T-helper 22 cell (primary cell): ENCODE results near the gene PRELID1.
"Not testable (repeated sequence)": the region's sequence is repeated elsewhere in the genome, so short reads cannot be mapped to it uniquely, and the experiment has no call there.

ENCODE experiments used
- DNase-seq: peaks from one replicate; pipeline ENCODE4 v3.0.0-alpha.2; 2020; ENCODE audit warnings: low read depth

PRELID1 gene

DNA sequence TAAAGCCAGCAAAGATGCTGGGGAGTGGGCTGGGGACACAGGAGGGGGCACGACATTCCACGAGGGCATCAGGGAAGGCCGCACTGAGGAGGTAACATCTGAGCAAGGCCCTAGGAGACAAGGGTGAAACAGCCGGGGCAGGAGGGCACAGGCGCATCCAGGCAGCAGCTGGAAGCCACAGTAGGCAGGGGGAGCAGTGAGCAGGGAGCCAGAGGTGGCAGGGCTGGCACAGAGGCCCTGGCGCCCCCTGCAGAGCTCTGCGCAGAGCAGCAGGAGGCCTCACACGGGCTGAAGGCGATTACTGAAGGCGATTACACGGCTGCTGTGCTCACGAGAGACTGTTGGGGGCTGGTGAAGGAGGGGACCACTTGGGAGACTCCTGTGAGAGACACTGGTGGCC is 32.5 kb downstream of the PRELID1 start:
- no peak for DNase-seq

DNA sequence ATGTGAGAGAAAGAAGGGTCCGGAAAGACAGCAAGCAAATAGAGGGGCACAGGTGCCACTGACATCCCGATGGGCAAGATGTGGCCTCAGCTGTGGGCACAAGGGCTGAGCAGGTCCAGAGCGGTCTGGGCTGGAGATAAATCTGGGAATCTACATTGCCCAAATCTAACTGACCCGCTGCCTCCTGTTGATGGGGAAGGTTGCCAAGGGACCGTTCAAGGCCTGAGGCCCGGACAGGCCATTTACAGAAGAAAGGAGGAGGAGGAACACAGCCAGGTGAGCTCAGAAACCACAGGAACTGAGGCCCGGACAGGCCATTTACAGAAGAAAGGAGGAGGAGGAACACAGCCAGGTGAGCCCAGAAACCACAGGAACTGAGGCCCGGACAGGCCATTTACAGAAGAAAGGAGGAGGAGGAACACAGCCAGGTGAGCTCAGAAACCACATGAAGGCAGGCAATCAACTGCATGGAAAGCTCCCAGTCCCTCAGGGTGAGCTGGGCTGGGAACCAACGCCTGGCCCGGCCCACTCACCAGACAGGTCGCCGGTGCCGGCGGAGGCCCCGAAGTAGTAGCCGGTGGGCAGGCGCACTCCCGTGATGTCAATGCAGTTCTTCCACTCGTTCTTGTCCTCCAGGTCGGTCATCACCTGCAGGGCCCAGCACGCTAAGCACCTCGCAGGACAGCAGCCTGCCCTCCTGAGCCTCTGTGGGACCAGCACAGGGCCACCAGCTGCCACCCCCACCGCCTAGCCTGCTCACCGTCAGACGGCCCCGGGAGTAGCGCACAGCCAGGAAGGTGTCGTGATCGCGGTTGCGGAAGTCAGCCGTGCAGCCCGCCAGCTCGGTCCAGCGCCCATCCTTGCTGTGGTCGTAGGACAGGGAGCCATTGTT is 33.2 kb downstream of the PRELID1 start:
- DNase-seq = no peak

DNA sequence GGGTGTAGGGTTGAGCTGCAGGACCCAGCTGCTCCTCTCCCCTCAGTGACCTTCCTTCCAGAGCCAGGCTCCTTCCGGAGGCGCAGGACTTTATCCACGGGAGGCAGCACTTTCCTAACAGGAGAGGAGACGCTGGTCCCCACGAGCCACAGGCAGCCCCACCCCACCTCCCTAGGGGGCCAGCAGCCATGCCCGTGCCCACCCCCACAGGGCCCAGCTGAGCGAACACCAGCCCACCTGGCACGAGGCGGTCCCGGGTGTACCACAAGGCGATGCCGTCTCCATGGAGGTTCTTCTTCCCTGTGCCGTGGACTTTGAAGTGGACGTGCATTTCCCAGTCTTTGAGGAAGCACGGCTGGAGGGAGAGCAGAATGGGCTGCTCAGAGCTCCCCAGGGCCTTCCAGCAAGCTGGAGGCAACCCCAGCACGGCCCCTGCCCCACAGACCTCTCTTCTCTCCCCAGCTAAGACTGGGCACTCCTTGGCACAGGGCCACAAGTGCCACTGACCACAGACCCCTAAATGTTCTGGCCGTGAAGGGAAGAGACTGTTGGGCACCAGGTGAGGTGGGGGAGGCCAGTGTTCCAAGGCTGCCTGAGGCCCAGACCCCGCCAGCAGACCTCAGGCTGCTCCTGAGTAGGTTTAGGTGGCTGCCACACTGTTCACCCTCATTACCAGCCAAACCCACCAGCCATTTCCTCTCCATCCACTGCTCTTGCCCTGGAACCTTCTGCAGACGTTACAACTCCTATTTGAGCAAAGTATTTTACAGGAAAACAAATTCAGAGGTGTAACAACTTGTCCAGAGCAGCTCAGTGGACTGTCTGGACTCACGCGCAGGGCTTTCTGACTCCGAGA is 34.9 kb downstream of the PRELID1 start:
- DNase-seq = no peak

DNA sequence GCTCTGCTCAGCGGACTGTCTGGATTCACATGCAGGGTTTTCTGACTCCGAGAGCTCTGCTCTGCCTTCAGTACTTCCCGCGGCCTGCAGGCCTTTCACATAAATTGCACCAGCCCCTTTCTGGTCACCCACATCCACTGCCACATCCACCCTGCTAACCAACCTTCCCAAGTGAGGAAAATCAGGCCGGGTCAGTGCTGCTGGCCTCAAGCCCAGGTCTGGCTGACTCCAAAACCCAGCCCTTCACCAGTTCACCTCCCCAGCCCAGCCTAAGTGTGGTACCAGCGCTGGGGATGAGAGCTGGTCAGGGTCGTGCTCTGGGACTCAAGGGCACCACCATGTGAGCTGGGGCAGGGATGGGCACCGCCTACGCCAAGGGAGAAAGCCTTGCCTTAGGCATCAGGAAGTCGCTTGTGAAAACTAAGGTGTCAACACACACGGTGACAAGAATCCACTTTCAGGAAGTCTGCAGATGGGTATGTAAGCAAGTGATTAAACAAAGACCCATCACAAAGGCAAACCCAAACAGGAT is 35.6 kb downstream of the PRELID1 start:
- no peak for DNase-seq

DNA sequence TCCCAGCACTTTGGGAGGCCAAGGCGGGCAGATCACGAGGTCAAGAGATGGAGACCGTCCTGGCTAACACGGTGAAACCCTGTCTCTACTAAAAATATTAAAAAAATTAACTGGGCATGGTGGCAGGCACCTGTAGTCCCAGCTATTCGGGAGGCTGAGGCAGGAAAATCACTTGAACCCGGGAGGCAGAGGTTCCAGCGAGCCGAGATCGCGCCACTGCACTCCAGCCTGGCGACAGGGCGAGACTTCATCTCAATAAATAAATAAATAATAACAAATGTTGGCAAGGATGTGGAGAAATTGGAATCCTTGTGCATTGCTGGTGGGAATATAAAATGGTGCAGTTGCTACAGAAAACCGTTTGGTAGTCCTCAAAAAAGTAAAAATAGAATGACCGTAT is 39.4 kb downstream of the PRELID1 start:
- not testable (repeated sequence) for DNase-seq

DNA sequence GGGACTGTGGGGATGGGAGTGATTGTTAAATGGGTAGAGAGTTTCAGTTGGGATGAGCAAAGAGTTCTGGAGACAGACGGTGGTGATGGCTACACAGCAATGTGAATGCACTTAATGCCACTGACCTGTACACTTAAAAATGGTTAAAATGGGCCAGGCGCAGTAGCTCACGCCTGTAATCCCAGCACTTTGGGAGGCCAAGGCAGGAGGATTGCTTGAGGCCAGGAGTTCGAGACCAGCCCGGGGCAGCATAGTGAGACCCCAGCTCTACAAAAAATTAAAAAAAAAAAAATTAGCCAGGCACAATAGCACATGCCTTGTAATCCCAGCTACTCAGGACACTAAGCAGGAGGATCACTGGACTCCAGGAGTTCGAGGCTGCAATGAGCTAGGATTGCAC is 40.2 kb downstream of the PRELID1 start:
- DNase-seq = no peak

DNA sequence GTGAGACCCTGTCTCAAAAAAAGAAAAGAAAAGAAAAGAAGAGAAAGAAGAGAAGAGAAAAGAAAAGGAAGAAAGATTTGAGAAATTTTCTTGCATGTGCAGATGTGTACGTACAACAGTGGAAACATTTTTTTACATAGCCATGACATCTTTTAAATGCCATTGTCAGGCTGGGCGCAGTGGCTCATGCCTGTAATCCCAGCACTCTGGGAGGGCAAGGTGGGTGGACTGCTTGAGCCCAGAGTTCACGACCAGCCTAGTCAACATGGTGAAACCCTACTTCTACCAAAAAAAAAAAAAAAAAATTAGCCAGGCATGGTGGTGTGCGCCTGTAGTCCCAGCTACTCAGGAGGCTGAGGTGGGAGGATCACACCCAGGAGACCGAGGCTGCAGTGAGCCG is 41.3 kb downstream of the PRELID1 start:
- no peak for DNase-seq

DNA sequence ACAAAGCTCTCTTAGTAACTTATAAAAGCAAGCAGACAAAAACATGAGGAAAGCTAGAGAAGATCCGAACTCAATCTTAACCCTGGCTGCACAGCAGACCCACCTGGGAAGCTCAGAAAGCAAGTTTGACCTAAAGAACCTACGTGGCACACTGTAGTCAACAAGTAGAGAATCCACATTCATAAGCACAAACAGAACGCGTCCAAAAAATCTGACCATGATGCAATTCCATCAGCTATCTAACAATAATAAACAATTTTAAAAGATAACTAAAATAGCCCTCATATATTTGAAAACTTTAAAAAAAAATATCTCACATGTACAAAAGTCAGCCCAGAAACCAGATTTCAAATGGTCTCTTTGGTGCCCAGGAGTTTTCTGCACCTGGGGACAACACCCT is 43.2 kb downstream of the PRELID1 start:
- no peak for DNase-seq

DNA sequence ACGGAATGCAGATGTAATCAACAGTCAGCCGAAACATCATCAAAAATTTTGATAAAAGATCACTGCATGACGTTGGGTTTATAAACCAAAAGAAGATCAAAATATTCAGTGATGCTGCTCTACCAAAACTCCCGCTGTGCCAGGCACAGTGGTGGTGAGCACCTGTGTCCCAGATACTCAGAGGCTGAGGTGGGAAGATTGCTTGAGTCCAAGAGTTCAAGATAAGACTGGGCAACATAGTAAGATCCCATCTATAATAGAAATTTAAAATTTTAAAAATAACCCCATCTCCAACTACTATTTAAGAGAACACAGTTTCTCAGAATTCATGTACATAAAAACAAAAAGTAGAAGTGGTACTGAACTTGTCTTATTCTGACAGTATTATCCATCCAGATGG is 44.1 kb downstream of the PRELID1 start:
- DNase-seq = no peak

DNA sequence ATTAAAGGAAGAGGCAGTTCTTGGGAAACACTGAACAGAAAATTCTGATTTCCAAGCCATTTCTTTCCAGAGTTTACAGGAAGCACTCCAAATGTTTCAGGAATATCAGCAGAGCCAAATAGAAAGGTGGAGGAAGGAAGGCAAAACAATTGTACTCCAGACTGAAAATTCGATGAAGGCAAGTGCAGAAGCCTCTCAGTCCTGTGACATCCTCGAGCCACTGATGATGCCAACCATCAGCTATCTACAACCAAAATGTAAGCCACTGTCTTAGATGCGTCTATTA is 45.7 kb downstream of the PRELID1 start:
- DNase-seq = no peak

DNA sequence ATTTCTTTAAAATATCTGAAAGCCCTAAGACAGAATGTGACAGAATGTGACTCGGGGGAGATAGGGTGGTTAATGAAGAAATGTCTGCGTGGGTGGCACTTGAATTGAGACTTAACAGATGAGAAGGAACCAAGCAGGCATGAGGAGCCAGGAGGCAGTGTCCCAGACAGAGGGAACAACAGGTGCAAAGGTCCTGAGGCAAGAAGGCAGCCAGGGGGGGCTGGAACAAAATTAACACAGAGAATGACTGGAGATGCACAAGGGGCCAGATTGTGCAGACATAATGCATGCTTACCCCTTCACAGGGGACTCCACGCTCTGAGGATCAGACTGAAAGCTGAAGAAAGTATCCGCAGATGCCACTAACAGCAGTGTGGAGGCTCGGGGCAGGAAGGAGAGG is 46.2 kb downstream of the PRELID1 start:
- DNase-seq = no peak

DNA sequence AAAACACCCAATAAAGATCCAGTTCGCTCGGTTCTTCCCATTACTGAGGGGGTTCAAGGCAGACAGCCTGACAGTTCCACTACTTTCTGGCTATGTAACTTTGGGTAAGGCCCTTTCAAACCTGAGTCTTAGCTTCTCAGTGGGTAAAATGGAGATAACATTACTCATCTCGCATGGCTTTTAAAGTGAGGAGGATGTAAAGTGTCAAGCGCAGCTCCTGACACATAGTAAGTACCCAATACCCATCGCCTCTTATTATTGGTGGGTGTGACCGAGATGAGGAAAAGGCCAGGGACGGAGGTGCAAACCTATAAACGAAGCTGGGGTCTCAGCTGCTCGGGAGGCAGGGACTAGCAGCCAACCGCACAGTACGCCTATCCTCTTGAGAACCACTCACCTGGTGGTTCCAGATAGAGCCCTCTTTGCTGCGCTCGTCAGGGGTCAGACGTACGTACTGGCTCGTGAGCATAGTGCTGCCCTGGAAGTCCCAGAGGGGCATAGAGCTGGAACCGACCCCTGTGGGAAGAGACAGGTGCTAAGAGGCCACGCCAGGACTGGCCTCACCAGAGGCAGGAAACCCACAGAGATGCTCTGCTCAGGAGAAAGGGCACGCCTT is 47.3 kb downstream of the PRELID1 start:
- no peak for DNase-seq

DNA sequence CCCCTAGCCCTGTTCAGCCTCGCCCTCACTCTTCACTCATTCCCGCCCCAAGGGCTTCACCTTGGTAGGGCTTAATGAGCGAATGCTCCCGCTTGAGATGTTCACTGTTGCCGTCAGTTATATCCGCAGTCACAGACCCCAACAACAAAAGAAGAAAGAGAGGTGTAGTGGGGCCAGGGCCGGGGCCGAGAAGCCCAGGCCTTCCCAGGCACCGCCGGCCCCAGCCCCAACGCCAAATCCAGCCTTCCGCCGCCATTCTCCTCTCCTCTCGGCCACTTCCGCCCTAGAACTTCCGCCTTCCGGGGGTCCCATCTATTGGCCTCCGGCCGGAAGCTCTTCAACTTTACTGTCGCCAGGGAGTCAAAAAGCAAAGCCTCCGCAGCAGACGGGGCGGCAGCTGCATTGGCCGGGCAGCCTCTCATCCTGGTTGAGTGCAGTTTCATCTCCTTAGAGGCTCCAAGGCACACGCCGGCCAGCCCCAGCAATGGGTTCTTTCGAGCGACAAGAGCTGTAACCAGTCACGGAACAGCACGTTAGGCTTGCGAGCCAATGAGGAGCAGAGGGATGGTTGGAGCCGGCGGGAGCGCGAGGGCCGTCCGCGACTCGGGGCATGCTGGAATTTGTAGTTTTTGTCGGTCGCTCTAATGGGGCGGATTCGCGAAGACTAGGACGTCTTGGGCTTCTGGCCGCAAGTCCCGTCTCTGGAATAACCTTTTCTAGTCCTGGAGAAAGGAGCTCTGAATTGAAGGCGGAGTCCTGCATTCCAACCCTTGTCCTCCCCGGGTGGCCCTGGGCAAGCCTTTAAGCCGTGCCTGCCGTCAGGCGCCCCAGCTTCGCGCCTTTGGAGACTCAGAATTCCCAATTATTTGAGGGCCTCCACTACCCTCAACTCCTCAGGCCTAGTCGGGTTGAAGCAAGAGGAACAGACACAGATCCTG is 48.1 kb downstream of the PRELID1 start, which contains the start of gene LMAN2:
Gene LMAN2 (minus strand): TSS at position 277 of the 938 bp plus-strand sequence. CDS start 21 bp downstream, at position 256.
- peak; percentile 87 for DNase-seq

DNA sequence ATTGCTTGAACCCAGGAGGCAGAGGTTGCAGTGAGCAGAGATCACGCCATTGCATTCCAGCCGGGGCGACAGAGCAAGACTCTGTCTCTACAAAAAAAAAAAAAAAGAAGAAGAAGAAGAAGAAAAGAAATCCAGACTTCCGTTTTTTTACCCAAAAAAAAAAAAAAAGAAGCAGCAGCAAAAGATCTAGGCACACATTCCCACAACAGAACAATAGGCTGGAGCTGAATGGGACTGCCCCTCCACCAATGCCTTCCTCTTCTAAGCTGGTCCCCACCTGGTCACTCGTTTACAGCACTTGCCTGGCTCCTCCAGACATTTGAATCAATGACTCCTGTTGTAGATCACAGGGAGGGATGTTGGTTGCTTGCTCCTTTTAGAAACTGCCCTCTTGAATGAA is 49.5 kb downstream of the PRELID1 start:
- DNase-seq = no peak

DNA sequence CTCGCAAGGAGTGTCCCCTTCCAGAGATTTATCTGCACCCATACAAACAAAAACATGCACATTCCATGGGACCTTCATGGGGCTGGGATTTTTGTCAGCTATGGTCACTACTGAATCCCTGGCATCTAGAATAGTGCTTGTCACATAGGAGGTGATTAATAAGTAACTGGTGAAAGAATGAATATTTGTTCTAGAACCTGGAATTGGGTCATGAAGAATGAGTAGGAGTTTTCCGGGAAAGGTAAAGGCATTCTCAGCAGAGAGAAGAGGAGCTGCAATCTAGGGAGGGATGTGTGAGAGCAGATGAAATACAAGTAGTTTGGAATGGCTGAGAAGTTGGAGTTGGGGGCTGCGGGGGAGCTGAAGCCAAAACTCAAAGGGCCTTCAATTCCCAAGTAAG is 50.7 kb downstream of the PRELID1 start:
- no peak for DNase-seq

DNA sequence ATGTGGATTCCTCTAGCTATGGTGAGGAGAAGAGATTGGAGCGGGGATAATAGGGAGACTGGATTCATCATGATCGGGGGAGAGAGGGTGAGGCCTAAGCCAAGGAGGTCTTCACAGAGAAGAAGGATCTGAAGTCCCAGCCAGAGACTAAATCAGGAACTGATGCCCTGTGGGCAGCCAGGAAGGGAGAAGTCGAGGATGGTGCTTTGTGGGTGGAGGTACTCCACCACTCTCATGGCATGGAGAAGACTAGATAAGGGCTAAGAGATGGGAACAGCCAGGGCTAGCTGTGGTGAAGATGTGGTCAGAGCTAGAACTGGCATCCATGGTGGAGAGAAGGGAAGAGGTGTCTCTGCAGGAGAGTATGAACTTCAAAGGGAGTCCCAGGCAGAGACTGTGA is 51.1 kb downstream of the PRELID1 start:
- no peak for DNase-seq

DNA sequence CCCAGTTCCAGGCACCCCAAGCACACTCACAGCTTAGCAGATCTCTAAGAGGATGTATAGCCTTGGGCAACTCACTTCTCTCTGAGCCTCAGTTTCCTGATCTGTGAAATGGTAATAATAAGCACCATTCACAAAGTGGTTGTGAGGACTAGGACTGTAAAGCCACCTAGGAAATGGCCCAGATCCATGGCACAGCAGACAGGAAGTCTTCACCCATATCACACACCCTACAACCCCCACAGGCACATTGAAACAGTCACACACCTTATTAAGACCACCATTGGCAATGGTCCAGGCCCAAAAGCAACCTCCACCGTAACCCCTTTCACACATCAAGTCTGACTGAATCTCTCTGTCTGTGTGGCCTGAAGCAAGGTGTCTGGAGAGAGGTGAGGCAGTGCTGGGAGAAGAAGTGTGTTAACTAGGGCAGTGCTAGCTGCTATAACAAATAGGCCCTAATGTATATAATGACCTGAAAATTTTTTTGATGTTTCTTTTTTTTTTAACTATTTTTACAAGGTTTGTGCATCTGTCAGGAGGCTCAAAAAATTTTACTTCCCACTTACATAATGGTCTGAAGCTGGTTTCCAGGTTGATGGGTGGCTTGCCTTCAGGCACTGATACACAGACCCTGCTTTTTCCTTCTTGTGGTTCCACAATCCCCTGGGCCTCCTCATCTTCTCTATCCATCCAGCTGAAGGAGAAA is 51.7 kb downstream of the PRELID1 start:
- DNase-seq = no peak

DNA sequence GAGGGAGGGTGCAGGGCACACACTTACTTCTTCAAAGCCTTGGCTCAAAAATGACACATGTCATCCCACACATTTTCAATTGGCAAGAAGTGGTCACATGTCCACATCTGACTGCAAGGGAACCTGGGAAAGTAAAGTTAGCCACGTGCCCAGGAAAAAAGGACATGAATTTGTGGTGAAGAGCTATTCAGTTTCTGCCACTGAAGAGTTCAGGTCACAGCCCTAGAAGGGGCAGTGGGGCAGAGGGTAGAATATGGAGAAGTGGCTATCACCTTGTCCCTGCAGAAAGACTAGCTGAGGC is 52.2 kb downstream of the PRELID1 start:
- DNase-seq = no peak
